Activated CD4-positive, alpha-beta T cell treated with anti-CD3 and anti-CD28 coated beads for 48 hours (primary cell): ENCODE measurements around the gene STARD10.

Experiments used
- DNase-seq: peaks from one replicate; pipeline ENCODE4 v3.0.0-alpha.2; 2020

STARD10 gene

GRCh38 chr11:72760539-72761405 is 33.1 kb downstream of the STARD10 start:
- DNase-seq: no peak

- DNase-seq: no peak
Observed at GRCh38 chr11:72759468-72759985, 34.3 kb downstream of the STARD10 start.

- DNase-seq: no peak
Observed at GRCh38 chr11:72758690-72759389, 35.0 kb downstream of the STARD10 start.

- DNase-seq: no peak
Observed at GRCh38 chr11:72758304-72758689, 35.5 kb downstream of the STARD10 start.

GRCh38 chr11:72755713-72756285 is 38.0 kb downstream of the STARD10 start:
- no peak for DNase-seq

GRCh38 chr11:72754544-72755155 is 39.2 kb downstream of the STARD10 start:
- no peak for DNase-seq

- DNase-seq: no peak
Observed at GRCh38 chr11:72754149-72754543, 39.7 kb downstream of the STARD10 start.

- no peak for DNase-seq
Observed at GRCh38 chr11:72753341-72754148, 40.3 kb downstream of the STARD10 start.

GRCh38 chr11:72752088-72752914 is 41.5 kb downstream of the STARD10 start, which contains the start of gene ARAP1:
ARAP1 (minus strand) TSS chr11:72752408; CDS start chr11:72727128, 25,280 bp downstream.
- DNase-seq: peak; percentile 75

GRCh38 chr11:72751116-72752087 is 42.4 kb downstream of the STARD10 start:
- DNase-seq: no peak

GRCh38 chr11:72750556-72751115 is 43.2 kb downstream of the STARD10 start:
- no peak for DNase-seq

- no peak for DNase-seq
Observed at GRCh38 chr11:72750086-72750485, 43.8 kb downstream of the STARD10 start.

- DNase-seq: no peak
Observed at GRCh38 chr11:72747289-72747855, 46.5 kb downstream of the STARD10 start.

GRCh38 chr11:72746821-72747220 is 47.0 kb downstream of the STARD10 start:
- no peak for DNase-seq

- no peak for DNase-seq
Observed at GRCh38 chr11:72745925-72746550, 47.8 kb downstream of the STARD10 start.

GRCh38 chr11:72745511-72745910 is 48.3 kb downstream of the STARD10 start:
- no peak for DNase-seq

- no peak for DNase-seq
Observed at GRCh38 chr11:72744474-72744873, 49.4 kb downstream of the STARD10 start.

GRCh38 chr11:72743321-72744221 is 50.3 kb downstream of the STARD10 start:
- no peak for DNase-seq
